Measurements from ENCODE around the gene GPR171.

DNA sequence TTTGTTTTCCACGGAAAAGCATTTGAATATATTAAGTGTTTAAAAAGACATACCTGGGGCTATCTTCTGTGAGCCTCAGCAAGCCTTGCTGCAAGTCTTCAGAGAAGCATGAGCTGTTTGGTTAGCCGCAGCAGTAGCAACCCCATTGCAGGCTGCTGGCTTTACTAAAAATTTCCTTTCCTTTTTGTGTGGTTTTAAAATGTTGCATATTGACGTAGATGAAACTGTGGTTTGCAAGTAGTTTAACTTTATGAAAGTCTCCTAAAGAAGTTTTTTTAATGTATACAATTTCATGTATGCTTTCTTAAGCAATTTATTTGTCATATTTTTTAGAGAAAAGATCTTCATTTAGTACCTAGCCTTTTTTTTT, at the start of gene GPR171:
- TF ChIP-seq POLR2AphosphoS5 (IDR thresholded peaks at IDR 0.05), result no peak
- no peak for TF ChIP-seq EP300 (conservative IDR thresholded peaks at IDR 0.05; ENCODE audit: poor library complexity, severe bottlenecking)
- TF ChIP-seq TAF1 (IDR thresholded peaks at IDR 0.05; ENCODE audit: low read depth), result no peak
- no peak for TF ChIP-seq SMC3 (conservative IDR thresholded peaks at IDR 0.05; ENCODE audit: poor library complexity)
- TF ChIP-seq, protein P1, sequence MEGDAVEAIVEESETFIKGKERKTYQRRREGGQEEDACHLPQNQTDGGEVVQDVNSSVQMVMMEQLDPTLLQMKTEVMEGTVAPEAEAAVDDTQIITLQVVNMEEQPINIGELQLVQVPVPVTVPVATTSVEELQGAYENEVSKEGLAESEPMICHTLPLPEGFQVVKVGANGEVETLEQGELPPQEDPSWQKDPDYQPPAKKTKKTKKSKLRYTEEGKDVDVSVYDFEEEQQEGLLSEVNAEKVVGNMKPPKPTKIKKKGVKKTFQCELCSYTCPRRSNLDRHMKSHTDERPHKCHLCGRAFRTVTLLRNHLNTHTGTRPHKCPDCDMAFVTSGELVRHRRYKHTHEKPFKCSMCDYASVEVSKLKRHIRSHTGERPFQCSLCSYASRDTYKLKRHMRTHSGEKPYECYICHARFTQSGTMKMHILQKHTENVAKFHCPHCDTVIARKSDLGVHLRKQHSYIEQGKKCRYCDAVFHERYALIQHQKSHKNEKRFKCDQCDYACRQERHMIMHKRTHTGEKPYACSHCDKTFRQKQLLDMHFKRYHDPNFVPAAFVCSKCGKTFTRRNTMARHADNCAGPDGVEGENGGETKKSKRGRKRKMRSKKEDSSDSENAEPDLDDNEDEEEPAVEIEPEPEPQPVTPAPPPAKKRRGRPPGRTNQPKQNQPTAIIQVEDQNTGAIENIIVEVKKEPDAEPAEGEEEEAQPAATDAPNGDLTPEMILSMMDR (IDR thresholded peaks at IDR 0.05; ENCODE audit: poor library complexity, severe bottlenecking), result no peak
- no peak for TF ChIP-seq REST (IDR thresholded peaks at IDR 0.05; ENCODE audit: borderline replicate concordance)
- no peak for TF ChIP-seq RAD21 (conservative IDR thresholded peaks at IDR 0.05)
- no peak for TF ChIP-seq MXI1 (conservative IDR thresholded peaks at IDR 0.05; ENCODE audit: poor library complexity, severe bottlenecking)
- TF ChIP-seq EZH2 (IDR thresholded peaks at IDR 0.05; ENCODE audit: borderline replicate concordance, insufficient read depth, low read length, poor library complexity, severe bottlenecking), result no peak
